GM12892 (cell line): Measurements from ENCODE around the gene PVR.

Experiments
- POLR2A ChIP-seq: IDR thresholded peaks from 2 replicates; pipeline ENCODE4 v1.6.1; 2011; ENCODE audit warnings: low read depth, low read length, control low read depth
- POLR2AphosphoS5 ChIP-seq: IDR thresholded peaks from 2 replicates; pipeline ENCODE4 v1.6.1; 2011; ENCODE audit warnings: low read depth, low read length, control low read depth
- TAF1 ChIP-seq: IDR thresholded peaks from 2 replicates; pipeline ENCODE4 v1.6.1; 2011; ENCODE audit warnings: low read depth, mild to moderate bottlenecking, control low read depth, low read length, borderline replicate concordance

DNA sequence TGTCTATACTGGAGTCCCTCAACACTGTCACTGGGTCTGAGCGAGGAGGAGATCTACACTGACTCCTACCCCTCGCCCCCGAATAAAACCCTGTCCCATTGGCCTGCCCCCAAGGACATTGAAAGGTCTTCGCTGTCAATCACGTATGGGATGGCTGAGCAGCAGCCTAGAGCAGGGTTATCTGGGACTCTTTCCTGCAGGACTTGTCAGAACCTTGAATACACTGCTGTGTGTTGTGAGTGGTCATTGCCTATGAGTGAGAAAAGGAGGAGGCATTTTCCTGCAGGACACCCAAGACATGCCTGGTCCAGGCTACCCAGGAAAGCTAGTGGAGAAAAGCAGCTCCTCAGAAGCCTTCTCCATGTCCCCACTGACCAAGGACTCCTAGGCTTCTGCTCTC is 9.6 kb downstream of the PVR start:
- TF ChIP-seq POLR2AphosphoS5 = no peak
- TF ChIP-seq TAF1 = no peak
- no peak for TF ChIP-seq POLR2A
